Measurements from ENCODE around the gene DUSP5. TPM values are rescaled to one million over a fixed set of nuclear protein-coding genes. Genes with fewer than 3 reads are reported as not detected.

DUSP5 gene
- total RNA-seq, 1 experiment from 2014 or later, result 137 TPM

- RAD21 ChIA-PET (ENCODE audit: low non-redundant PET in 1 of 2, low total read pairs in 2 of 2, uncharacterized antibody in 2 of 2, unreplicated experiment in 2 of 2), result interaction anchor here in 1 of 2 experiments (1.2 kb wide), 1 partner anchor 155 kb away, joined by 3 read pairs; no protein-coding TSS in a partner anchor
- peaks cover 8 to 55% of the 10 kb centered on the region in 2 experiments; a peak in 3 of 4 replicates for H3K4me1 ChIP-seq (ENCODE audit: control insufficient read depth in 1 of 2, insufficient read depth in 2 of 2, low read length in 2 of 2)
- no peak overlapping the region; the same call in 1 of the 2 replicates for H3K9ac ChIP-seq (ENCODE audit: low read length)
- no peaks in the 10 kb centered on the region for H3K27me3 ChIP-seq (ENCODE audit: insufficient read depth, low read length)
- ATAC-seq (0 out of 2 replicates have a peak, but pooled peaks have one; percentile 3), DNase-seq (ENCODE audit: low read depth, low spot score) (no peak)
- POLR2A ChIA-PET, result interaction anchor here (0.7 to 24.1 kb wide), 15 partner anchors 8 to 202 kb away, joined by 3 to 438 read pairs (median 5); no protein-coding TSS in a partner anchor
- CTCF ChIA-PET, result interaction anchor here (1.4 to 4.2 kb wide), 3 partner anchors 10 to 157 kb away, joined by 3 to 26 read pairs (median 9); no protein-coding TSS in a partner anchor
- peaks cover 84% of the 10 kb centered on the region for H3K79me2 ChIP-seq (ENCODE audit: insufficient read depth, low read length)
- TF ChIP-seq POLR2AphosphoS5 (IDR thresholded peaks at IDR 0.05; ENCODE audit: low read depth, low read length) (peak; percentile 4; the same call in 1 of the 2 replicates), SIN3A (IDR thresholded peaks at IDR 0.05; ENCODE audit: low read depth) (peak; percentile 73), FOSL1 (IDR thresholded peaks at IDR 0.05; ENCODE audit: low read depth) (no peak), POLR2A (IDR thresholded peaks at IDR 0.05; ENCODE audit: borderline replicate concordance, extremely low read depth, insufficient read depth, insufficient read length) (no peak), ELF1 (IDR thresholded peaks at IDR 0.05; ENCODE audit: borderline replicate concordance, low read depth) (no peak), JUND (IDR thresholded peaks at IDR 0.05) (peak; percentile 47), ATF3 (IDR thresholded peaks at IDR 0.05) (no peak), YY1 (IDR thresholded peaks at IDR 0.05; ENCODE audit: extremely low read depth, insufficient replicate concordance, low read depth, low read length) (no peak), ZNF274 (IDR thresholded peaks at IDR 0.05; ENCODE audit: low read depth, low read length) (no peak), SP1 (IDR thresholded peaks at IDR 0.05; ENCODE audit: low read depth) (peak; percentile 19; the same call in 1 of the 2 replicates), CBX3 (IDR thresholded peaks at IDR 0.05; ENCODE audit: low read depth) (peak; percentile 31; the same call in 1 of the 2 replicates)
- TF ChIP-seq, protein P1, sequence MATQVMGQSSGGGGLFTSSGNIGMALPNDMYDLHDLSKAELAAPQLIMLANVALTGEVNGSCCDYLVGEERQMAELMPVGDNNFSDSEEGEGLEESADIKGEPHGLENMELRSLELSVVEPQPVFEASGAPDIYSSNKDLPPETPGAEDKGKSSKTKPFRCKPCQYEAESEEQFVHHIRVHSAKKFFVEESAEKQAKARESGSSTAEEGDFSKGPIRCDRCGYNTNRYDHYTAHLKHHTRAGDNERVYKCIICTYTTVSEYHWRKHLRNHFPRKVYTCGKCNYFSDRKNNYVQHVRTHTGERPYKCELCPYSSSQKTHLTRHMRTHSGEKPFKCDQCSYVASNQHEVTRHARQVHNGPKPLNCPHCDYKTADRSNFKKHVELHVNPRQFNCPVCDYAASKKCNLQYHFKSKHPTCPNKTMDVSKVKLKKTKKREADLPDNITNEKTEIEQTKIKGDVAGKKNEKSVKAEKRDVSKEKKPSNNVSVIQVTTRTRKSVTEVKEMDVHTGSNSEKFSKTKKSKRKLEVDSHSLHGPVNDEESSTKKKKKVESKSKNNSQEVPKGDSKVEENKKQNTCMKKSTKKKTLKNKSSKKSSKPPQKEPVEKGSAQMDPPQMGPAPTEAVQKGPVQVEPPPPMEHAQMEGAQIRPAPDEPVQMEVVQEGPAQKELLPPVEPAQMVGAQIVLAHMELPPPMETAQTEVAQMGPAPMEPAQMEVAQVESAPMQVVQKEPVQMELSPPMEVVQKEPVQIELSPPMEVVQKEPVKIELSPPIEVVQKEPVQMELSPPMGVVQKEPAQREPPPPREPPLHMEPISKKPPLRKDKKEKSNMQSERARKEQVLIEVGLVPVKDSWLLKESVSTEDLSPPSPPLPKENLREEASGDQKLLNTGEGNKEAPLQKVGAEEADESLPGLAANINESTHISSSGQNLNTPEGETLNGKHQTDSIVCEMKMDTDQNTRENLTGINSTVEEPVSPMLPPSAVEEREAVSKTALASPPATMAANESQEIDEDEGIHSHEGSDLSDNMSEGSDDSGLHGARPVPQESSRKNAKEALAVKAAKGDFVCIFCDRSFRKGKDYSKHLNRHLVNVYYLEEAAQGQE (IDR thresholded peaks at IDR 0.05; ENCODE audit: low read depth), result no peak
- H3K9me2 ChIP-seq (ENCODE audit: insufficient read depth), result no peaks in the 10 kb centered on the region
- no peak overlapping the region for H2AFZ ChIP-seq (ENCODE audit: low read depth, low read length, poor library complexity, severe bottlenecking)
- no peak overlapping the region for H3K4me3 ChIP-seq (replicated peaks in 1 of 2; ENCODE audit: low read depth in 1 of 2, low read length in 2 of 2)
- intact Hi-C loops (cut with micrococcal nuclease), result no loop called here
- H3K27ac ChIP-seq (ENCODE audit: low read depth, low read length), result peak overlapping the region; percentile 33
- peak overlapping the region; percentile 51 for H3K4me2 ChIP-seq (ENCODE audit: low read length)
- H3K36me3 ChIP-seq (ENCODE audit: control insufficient read depth in 1 of 2, insufficient read depth in 2 of 2, low read length in 2 of 2), result peaks cover 42 to 73% of the 10 kb centered on the region in 2 experiments
- no TSS peak for BruUV-seq (replicated peaks)
- no peaks in the 10 kb centered on the region for H3K9me3 ChIP-seq (ENCODE audit: control insufficient read depth in 1 of 2, insufficient read depth in 1 of 2, low read depth in 1 of 2, low read length in 2 of 2)
- peaks cover 48% of the 10 kb centered on the region; the same call in 1 of the 2 replicates for H4K20me1 ChIP-seq (ENCODE audit: insufficient read depth)
These were observed 14.2 kb downstream of the DUSP5 start for GRCh38 chr10:110511734-110512449.

Measured in HCT116 (cell line).